Amniotic stem cell (primary cell): ENCODE data around the gene RMP24.
"Not testable (repeated sequence)": the region's sequence is repeated elsewhere in the genome, so short reads cannot be mapped to it uniquely, and the experiment has no call there.

Experiments
- DNase-seq: peaks from one replicate; lab custom pipeline; 2025; lab: John Stamatoyannopoulos, UW

RMP24 gene

DNA sequence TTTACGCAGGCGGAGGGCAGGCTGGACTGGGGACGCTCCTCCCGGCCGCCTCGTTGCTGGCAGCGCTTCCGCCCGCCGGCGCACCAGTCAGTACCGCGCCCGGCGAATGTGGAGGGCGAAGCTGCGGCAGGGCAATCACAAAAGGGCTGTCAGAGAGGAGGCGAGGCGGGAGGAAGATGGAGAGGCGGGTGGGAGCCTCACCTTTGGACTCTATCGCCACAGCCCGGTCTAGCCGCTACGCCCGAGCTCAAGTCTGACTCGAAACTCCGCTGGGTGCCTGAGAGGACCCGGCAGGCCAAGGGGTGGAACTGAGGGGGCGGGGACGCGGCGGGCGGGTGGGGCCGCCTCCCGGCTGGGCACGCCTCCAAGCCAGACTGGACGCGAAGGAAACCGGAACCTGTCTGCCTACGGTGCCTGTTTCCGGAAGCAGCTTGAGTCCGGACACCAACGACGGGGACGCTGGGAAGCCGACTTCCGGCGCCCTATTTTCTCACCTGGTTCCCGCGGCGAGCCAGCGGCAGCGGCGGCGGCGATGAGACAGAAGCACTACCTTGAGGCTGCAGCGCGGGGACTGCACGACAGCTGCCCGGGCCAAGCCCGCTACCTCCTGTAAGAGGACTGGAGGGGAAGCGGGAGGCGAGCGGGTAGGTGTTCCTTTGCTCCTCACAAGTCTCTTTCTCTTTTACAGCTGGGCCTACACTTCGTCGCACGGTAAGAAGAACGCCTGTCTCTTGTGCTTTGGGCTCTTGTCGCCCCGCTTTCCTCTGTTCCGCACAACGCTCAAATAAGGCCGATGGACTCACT lies at the start of gene RMP24:
TSS of gene RMP24 (plus strand) at position 483 of the 804 bp plus-strand sequence.
- peak; percentile 91 for DNase-seq

DNA sequence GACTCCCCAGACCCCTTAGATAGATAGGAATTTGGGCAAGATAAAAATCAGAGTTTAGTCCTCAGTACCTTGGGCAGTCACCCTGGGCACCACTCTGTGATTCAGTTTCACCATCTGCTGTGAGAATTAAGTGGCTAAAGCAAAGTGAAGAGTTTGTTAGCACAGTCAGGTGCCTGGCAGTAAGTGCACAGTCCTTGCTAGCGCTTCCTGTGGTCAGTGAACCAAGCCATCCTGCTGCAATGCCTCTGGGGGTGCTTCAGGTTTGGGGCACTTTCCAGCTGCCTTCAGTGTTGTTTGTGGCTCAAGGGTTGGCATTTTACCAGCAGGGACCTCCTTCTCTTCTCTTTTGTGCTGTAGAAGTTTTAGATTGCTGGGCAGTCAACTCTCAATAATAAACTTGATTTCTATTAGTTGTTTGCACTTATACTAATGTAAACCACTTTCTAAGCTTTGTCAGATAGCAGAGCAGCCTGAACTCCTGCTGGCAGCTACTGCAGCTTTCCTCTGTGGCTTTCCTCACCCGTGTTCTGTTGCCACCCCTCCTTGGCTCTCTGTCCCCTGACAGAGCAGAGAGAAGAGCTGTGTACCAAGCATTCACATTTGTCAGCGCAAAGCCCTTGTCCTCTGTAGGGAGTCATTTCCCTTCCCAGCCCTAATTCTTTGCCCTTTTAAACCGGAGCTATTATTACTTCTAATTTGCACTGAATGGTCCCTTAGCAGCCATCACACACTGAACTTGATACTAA lies 48.4 kb upstream of the RMP24 start:
- no peak for DNase-seq

GRCh38 chr18:35926884-35927283 lies 45.6 kb upstream of the RMP24 start:
- DNase-seq = no peak

DNA sequence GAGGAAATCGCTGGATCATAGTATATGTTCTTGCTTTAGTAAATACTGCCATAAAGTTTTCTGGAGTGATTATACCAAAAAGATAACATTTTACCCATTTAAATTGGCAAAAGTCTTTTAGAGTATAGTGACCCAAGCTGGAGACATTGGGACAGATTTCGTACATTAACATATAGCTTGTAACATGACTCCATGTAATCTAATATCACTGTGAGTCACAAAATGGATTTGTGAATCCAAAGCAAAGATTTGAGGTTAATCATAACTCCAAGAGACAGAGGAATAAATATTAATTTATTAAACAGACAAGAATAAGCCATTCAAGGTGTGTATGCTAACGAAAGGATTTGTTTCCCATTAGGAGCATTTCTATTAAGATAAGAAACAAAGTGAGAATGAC lies 45.0 kb upstream of the RMP24 start:
- no peak for DNase-seq

- DNase-seq = no peak
These were observed 38.5 kb upstream of the RMP24 start for GRCh38 chr18:35933982-35934381.

DNA sequence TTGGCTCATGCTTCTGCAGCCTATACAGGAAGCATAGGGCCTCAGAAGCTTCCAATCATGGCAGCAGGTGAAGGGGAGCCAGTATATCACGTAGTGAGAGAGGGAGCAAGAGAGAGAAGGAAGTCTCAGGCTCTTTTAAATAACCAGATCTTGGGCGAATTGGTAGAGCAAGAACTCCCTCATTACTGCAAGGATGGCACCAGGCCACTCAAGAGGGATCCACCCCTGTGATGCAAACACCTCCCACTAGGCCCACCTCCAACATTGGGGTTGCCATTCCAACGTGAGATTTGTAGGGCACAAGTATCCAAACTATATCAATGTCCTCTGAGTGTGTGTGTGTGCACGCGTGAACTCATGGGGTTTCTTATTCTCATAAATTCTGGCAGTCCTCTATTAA lies 37.6 kb upstream of the RMP24 start:
- no peak for DNase-seq

- DNase-seq = no peak
These were observed 36.7 kb upstream of the RMP24 start for GRCh38 chr18:35935805-35936204.

DNA sequence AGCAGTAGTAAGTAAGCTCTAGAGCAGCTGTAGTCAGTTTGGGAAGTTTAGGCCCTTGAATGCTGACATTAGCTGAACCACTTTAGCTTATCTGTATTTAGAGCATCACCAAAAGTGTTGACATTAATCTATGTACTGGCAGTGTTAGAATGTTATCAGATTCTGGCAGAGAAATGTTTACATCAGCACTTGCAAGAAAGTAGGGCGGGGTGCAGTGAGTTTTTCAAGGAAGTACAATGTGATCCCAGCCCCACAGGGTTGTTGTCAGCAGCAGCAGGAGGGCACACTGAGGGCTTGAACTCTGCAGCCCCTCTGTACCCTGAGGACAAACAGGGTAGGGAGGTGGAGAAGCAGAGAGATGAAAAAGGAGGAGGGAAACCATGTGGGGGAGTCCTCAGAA lies 35.5 kb upstream of the RMP24 start:
- no peak for DNase-seq

DNA sequence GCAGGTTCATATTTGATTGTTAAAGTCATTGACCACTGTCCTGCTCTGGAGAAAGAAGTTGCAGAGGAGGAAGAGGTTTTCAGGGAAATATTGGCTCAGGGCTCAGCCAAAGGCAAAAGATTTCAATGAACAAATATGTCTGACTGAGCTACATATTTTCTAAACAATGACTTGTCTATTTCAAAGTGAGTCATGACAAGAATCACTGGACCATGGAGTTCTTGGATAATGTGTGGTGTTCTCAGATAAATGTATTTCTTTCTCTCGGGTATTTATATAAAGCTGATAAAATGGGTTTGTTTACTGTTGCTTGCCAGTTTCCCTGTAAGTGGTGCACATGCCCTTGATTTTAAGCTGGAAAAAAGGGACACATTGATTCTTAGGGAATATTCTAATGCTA lies 34.3 kb upstream of the RMP24 start:
- DNase-seq = no peak

DNA sequence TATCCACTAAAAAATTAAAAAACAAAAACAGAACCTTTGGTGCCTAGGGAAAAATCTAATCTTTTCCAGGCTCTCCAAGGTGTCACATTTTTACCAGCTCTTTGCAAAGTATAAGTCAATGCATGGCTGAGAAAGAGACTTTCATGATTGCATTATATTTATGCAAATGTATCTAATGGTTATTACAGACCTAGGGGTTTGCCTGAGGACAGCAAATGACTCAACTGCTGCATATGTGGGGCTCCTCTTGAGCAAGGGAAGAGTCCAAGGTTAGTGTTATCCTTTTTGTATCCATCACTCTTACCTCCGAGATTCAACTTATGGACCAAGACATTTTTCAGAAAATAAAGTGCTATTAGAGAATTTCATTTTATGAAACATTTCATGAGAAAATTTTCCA lies 33.9 kb upstream of the RMP24 start:
- DNase-seq = no peak

DNA sequence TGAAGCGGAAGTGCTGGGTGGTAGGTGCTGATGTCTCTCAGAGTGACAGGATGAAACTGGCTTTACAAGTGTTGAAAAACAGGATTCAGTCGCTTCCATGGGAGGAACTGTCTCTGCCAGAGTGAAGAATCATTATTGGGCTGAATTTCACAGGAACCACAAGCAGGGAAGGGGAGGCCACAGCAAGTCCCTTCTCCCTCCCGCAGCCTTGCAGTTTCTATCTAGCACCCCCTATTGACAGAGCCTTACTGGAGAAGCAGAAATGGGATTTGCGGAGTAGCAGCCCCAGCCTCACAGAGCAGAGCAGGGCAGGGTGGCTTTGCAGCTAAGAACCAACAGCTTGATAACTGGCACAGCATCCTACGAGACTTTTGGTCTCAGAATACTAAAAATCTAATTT lies 33.3 kb upstream of the RMP24 start:
- DNase-seq = no peak

DNA sequence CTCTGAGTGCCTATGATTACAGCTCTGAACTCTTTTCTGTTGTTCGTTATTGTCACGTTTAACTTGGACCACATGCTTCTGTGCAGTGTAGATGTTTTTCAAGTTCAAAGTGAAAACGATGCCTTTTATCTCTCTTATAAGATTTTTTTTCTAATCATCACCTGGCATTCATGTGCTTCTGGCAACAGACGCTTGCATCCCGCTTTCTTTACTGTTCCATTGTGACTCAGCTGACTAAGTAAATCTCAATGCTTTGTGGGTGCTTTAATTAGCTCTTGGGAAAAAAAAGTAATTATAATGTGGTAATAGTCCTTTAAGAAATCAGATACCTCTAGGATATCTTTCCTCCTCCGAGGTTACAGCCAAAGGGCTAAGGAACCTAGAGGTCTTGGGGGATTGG lies 31.2 kb upstream of the RMP24 start:
- no peak for DNase-seq

DNA sequence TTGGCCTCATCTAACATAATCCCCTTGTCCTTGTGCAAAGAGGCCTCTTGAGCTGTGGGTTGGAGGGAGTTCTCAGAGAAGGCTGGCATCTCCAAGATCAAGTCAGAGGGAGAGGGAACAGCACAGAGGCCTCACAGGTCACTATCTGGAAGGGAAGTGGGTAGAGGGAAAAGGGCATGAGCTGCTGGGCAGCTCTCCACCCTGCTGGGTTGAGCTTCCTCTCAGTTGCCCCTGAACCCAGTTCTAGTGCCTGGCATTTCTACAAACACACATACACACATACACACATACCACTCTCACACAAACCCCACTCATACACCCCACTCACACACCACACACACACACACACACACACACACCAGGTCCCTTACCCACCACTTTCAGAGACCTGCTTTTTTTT lies 30.3 kb upstream of the RMP24 start:
- DNase-seq = no peak

DNA sequence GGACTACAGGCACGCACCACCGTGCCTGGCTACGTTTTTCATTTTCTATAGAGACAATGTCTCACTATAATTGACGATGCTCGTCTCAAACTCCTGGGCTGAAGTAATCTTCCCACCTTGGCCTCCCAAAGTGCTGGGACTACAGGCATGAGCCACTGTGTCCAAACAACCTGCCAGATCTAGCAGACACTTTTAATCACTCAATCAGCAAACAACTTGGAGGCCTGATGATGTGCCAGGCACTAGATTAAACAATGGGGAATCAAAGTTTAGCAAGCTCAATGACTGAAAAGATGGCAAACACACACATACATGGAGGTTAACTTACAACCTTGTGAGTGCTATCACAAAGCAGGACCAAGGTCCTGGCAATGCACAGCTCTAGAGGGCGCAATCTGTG lies 29.8 kb upstream of the RMP24 start:
- no peak for DNase-seq

DNA sequence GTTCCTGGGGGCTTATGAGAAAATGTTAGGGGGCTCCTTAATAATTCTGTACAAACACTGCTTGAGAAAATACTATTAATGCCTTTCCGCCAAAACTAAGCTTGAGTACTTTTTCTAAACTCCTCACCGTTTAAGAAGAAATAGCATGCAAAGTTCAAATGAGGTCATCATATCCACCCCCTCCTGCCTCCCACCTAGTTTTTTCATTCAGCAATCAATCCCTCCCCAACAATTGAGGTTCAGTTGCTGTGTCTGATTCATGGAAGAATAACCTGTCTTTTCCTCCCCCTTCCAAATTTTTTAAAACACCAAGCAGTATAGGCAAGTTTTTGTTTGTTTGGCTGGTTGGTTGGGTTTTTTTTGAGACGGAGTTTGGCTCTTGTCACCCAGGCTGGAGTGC lies 24.4 kb upstream of the RMP24 start:
- DNase-seq = no peak

DNA sequence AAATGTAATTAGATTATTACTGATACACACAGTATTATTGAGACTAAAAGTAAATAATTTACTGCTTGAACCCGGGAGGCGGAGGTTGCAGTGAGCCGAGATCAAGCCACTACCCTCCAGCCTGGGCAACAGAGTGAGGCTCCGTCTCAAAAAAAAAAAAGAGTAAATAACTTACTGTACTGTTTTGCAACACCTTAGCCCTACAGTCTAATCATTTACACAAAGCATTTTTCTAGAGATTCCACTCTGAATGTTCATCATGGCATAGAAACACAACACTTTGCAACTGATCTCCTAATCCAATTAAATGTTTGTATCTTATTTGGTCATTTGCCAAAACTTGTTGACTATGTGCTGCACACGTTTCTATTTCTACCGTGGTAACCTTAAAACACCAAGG lies 23.4 kb upstream of the RMP24 start:
- no peak for DNase-seq

- peak; percentile 51 for DNase-seq
These were observed 22.4 kb upstream of the RMP24 start for GRCh38 chr18:35949903-35950627.

- DNase-seq = no peak
These were observed 21.9 kb upstream of the RMP24 start for GRCh38 chr18:35950628-35950982.

DNA sequence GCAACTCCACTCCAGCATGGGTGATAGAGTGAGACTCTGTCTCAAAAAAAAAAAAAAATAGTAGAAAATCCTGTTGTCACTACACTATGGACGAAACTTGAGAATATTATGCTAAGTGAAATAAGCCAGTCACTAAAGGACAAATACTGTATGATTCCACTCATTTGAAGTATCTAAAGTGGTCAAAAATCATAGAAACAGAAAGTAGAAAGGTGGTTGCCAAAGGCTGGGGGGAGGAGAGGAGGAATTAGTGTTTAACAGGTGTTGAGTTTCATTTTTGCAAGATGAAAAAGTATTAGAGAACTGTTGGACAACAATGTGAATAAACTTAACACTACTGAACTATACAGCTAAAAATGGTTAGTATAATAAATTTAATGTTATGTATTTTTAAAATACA lies 18.8 kb upstream of the RMP24 start:
- DNase-seq = no peak

- DNase-seq = no peak
These were observed 16.3 kb upstream of the RMP24 start for GRCh38 chr18:35956226-35956625.

GRCh38 chr18:35962320-35962719 lies 10.2 kb upstream of the RMP24 start:
- no peak for DNase-seq

GRCh38 chr18:35964319-35964718 lies 8.2 kb upstream of the RMP24 start:
- no peak for DNase-seq

- DNase-seq = not testable (repeated sequence)
These were observed 4.6 kb upstream of the RMP24 start for GRCh38 chr18:35967866-35968265.
